K562 (cell line): Measurements from ENCODE around the gene RPS2. TPM values are rescaled to one million over a fixed set of nuclear protein-coding genes. Genes with fewer than 3 reads are reported as not detected.

ENCODE experiments used
- CBX1 ChIP-seq: sonication (generic); IDR thresholded peaks from 2 replicates; pipeline ENCODE4 v1.6.1; 2016; ENCODE audit warnings: antibody characterized with exemption, low read depth, mild to moderate bottlenecking
- FOS ChIP-seq: IDR thresholded peaks from 3 replicates; pipeline ENCODE4 v1.6.1; 2011; ENCODE audit not compliant: insufficient read length; ENCODE audit errors: extremely low read depth
- FOXK1 ChIP-seq: sonication (generic); formaldehyde crosslinking; IDR thresholded peaks from 2 replicates; pipeline ENCODE4 v1.8.0; 2022; ENCODE audit warnings: missing genetic modification reagents, mild to moderate bottlenecking, borderline replicate concordance
- JUN ChIP-seq, 2 experiments: sonication (generic) in 1 of 2; formaldehyde crosslinking in 1 of 2; IDR thresholded peaks; 2 replicates each; pipeline versions ENCODE4 v1.6.1 to v1.8.0; 2012 to 2022; ENCODE audit warnings: borderline replicate concordance in 2 of 2, mild to moderate bottlenecking in 2 of 2, improper control_type of control experiment in 1 of 2, low read depth in 1 of 2, low read length in 1 of 2, missing genetic modification reagents in 1 of 2
- MYNN ChIP-seq, 2 experiments: sonication (generic); formaldehyde crosslinking in 1 of 2; IDR thresholded peaks; 2 replicates each; pipeline versions ENCODE4 v1.5.0 to v1.6.1; 2016 to 2020; ENCODE audit warnings: antibody characterized with exemption in 1 of 2, missing genetic modification reagents in 1 of 2
- U2AF1 ChIP-seq: fragments of 200-400 bp; formaldehyde crosslinking; optimal IDR thresholded peaks from 2 replicates; pipeline ENCODE3; 2017; ENCODE audit warnings: mild to moderate bottlenecking, low read depth, low read length, moderate library complexity
- ZBTB49 ChIP-seq: sonication (generic); formaldehyde crosslinking; IDR thresholded peaks from 2 replicates; pipeline ENCODE4 v1.8.0; 2022; ENCODE audit warnings: missing genetic modification reagents, mild to moderate bottlenecking, borderline replicate concordance
- ZFPM2 ChIP-seq: fragments of 250-450 bp; sonication (Bioruptor Pico); IDR thresholded peaks from 2 replicates; pipeline ENCODE4 v1.5.1; 2022; ENCODE audit warnings: mild to moderate bottlenecking
- polyA plus RNA-seq, 8 experiments: library from polyadenylated mRNA; depleted of rRNA in 4 of 8; stranded (reverse) in 5 of 8; unstranded in 3 of 8; fragments of >200 nt; fragmentation: Nextera tagmentation in 2 of 8; fragmentation: Illumina TruSeq in 1 of 8; extraction: Ambion mirVana in 2 of 8; extraction: Trizol in 1 of 8; gene quantifications; 2 replicates each; pipeline versions ENCODE4 v1.2.1 to v1.2.3, GENCODE V29; 2011 to 2014; ENCODE audit warnings: inconsistent platforms in 1 of 8, missing spikeins in 1 of 8
- total RNA-seq, 7 experiments: library from RNA; depleted of rRNA in 6 of 7; stranded (reverse); fragments of >200 nt in 6 of 7; fragmentation: Illumina TruSeq in 2 of 7; extraction: Trizol in 2 of 7; gene quantifications; 2 replicates each; pipeline versions ENCODE4 v1.2.1 to v1.2.3, GENCODE V29; 2011 to 2021; ENCODE audit warnings: low replicate concordance in 1 of 7
- TF ChIP-seq, protein P1 (sequence below): fragments of 450-650 bp; IDR thresholded peaks from 2 replicates; pipeline ENCODE4 v1.6.1; 2016; ENCODE audit warnings: low read depth, mild to moderate bottlenecking, moderate library complexity
- TF ChIP-seq, protein P2 (sequence below): fragments of 450-650 bp; IDR thresholded peaks from 2 replicates; pipeline ENCODE4 v1.6.1; 2016
- TF ChIP-seq, protein P3 (sequence below), 2 experiments: fragments of 450-650 bp; formaldehyde crosslinking in 1 of 2; IDR thresholded peaks; 2 replicates each; pipeline versions ENCODE4 v1.4.0 to v1.6.1; 2014 to 2020; ENCODE audit warnings: mild to moderate bottlenecking in 2 of 2, borderline replicate concordance in 1 of 2, low read depth in 1 of 2

Gene RPS2
- total and polyA plus RNA-seq, 9 of the 15 experiments (the other 6 are each of a cell fraction or from before 2014, with no cell fraction given), result 834 to 4,794 (median 3,793) TPM

DNA sequence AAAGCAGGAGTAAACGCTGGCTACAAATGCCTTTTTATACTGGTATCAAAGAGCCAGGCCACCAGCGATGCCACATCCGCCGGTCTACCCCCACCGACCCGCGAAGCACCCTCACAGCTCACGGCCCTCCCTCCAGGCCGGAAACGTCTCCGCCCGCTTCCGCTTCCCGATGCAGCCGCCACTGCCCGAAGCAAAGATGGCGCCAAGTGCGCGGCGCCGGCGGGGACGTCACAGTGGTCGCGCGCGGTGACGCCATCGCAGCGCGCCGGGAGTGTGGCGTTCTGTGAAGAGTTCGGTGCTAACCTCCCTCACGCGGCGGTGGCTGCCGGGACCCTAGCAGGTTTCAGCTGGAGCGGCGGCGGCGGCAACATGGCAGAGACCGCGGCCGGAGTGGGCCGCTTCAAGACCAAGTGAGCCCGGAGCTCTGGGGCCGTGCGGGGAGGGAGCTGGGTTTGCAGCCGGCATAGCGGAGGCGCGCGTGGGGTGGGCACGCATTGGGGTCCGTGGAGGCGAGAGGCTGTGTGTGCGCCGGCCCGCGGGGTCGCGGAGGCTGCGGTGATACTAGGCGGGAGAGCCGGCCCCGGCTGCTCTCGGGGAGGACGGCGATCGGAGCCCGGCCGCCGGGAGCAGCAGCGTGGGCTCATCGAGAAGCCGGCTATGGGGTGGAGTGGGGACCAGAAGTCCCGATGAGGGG is 7.3 kb upstream of the RPS2 start, which contains the start of gene TBL3 (continued):
- TF ChIP-seq, protein P1, sequence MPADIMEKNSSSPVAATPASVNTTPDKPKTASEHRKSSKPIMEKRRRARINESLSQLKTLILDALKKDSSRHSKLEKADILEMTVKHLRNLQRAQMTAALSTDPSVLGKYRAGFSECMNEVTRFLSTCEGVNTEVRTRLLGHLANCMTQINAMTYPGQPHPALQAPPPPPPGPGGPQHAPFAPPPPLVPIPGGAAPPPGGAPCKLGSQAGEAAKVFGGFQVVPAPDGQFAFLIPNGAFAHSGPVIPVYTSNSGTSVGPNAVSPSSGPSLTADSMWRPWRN, result no peak
- TF ChIP-seq JUN (IDR thresholded peaks at IDR 0.05; ENCODE audit: borderline replicate concordance, low read depth, low read length) (peak; percentile 84), JUN (CRISPR knock-in tag; IDR thresholded peaks at IDR 0.05; ENCODE audit: borderline replicate concordance) (no peak), FOXK1 (CRISPR knock-in tag) (peak; percentile 80), ZFPM2 (CRISPR knock-in tag) (no peak), MYNN (IDR thresholded peaks at IDR 0.05) (peak; percentile 71; the same call in 1 of the 2 replicates), MYNN (CRISPR knock-in tag; IDR thresholded peaks at IDR 0.05) (no peak), CBX1 (peak; percentile 78), FOS (no peak), U2AF1 (peak; percentile 76), ZBTB49 (CRISPR knock-in tag) (no peak)
- TF ChIP-seq, protein P2, sequence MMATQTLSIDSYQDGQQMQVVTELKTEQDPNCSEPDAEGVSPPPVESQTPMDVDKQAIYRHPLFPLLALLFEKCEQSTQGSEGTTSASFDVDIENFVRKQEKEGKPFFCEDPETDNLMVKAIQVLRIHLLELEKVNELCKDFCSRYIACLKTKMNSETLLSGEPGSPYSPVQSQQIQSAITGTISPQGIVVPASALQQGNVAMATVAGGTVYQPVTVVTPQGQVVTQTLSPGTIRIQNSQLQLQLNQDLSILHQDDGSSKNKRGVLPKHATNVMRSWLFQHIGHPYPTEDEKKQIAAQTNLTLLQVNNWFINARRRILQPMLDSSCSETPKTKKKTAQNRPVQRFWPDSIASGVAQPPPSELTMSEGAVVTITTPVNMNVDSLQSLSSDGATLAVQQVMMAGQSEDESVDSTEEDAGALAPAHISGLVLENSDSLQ, result peak; percentile 46
- TF ChIP-seq, protein P3, sequence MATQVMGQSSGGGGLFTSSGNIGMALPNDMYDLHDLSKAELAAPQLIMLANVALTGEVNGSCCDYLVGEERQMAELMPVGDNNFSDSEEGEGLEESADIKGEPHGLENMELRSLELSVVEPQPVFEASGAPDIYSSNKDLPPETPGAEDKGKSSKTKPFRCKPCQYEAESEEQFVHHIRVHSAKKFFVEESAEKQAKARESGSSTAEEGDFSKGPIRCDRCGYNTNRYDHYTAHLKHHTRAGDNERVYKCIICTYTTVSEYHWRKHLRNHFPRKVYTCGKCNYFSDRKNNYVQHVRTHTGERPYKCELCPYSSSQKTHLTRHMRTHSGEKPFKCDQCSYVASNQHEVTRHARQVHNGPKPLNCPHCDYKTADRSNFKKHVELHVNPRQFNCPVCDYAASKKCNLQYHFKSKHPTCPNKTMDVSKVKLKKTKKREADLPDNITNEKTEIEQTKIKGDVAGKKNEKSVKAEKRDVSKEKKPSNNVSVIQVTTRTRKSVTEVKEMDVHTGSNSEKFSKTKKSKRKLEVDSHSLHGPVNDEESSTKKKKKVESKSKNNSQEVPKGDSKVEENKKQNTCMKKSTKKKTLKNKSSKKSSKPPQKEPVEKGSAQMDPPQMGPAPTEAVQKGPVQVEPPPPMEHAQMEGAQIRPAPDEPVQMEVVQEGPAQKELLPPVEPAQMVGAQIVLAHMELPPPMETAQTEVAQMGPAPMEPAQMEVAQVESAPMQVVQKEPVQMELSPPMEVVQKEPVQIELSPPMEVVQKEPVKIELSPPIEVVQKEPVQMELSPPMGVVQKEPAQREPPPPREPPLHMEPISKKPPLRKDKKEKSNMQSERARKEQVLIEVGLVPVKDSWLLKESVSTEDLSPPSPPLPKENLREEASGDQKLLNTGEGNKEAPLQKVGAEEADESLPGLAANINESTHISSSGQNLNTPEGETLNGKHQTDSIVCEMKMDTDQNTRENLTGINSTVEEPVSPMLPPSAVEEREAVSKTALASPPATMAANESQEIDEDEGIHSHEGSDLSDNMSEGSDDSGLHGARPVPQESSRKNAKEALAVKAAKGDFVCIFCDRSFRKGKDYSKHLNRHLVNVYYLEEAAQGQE (IDR thresholded peaks at IDR 0.05; ENCODE audit: borderline replicate concordance), result no peak; the same call in 1 of the 2 replicates
- TF ChIP-seq, protein P3 (CRISPR knock-in tag; IDR thresholded peaks at IDR 0.05; ENCODE audit: low read depth), result peak; percentile 64; the same call in 1 of the 2 replicates
